ENCODE results near the gene GRIP1. TPM values are rescaled to one million over a fixed set of nuclear protein-coding genes. Genes with fewer than 3 reads are reported as not detected.

The GRIP1 gene
- polyA plus RNA-seq, 1 donor from 2014 or later: not detected

DNA sequence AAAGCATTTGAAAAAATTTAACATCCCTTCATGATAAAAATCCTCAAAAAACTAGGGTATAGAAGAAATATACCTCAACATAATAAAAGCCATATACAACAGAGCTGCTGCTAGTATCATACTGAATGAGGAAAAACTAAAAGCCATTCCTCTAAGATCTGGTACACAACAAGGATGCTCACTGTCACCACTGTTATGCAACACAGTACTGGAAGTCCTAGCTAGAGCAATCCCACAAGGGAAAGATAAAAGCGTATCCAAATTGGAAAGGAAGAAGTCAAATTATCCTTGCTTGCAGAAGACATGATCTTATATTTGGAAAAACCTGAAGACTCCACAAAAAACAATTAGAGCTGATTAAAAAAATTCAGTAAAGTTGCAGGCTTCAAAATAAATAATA lies 261.7 kb downstream of the GRIP1 start:
- H3K27ac Mint-ChIP-seq: no peak overlapping the region
- no peak overlapping the region for H3K4me3 Mint-ChIP-seq
- H3K36me3 Mint-ChIP-seq: no peaks in the 10 kb centered on the region
- peaks cover 0 to 6% (median 4%) of the 10 kb centered on the region in 3 donors for H3K9me3 Mint-ChIP-seq
- H3K4me1 Mint-ChIP-seq: no peaks in the 10 kb centered on the region
- H3K27me3 Mint-ChIP-seq: no peaks in the 10 kb centered on the region

DNA sequence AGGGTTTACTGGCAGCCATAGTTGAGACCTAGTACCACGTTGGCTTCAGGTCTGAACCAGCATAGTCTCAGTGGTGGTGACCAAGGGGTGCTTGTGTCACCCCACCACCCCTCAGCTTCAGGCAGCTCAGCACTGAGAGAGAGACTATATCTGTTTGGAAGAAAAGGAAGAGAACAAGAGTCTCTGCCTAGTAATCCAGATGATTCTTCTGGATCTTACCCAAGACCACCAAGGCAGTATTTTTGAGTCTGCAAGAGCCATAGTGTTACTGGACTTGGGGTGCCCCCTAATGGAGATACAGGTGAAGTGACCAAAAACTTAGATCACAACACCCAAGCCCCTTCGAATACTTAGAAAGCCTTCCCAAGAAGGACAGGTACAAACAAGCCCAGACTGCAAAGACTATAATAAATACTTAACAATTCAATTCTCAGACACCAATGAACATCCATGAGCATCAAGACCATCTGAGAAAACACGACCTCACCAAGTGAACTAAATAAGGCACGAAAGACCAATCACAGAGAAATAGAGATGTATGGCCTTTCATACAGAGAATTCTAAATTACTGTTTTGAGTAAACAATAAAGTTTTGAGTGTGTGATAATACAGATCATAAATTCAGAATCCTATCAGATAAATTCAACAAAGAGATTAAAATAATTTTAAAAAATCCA lies 269.5 kb downstream of the GRIP1 start:
- Mint-ChIP-seq H3K27me3 (peaks cover 1% of the 10 kb centered on the region), H3K4me3 (no peak overlapping the region), H3K4me1 (peaks cover 0 to 1% (median 0%) of the 10 kb centered on the region in 3 donors), H3K36me3 (no peaks in the 10 kb centered on the region), H3K27ac (no peak overlapping the region), H3K9me3 (peaks cover 0 to 6% (median 4%) of the 10 kb centered on the region in 3 donors)

DNA sequence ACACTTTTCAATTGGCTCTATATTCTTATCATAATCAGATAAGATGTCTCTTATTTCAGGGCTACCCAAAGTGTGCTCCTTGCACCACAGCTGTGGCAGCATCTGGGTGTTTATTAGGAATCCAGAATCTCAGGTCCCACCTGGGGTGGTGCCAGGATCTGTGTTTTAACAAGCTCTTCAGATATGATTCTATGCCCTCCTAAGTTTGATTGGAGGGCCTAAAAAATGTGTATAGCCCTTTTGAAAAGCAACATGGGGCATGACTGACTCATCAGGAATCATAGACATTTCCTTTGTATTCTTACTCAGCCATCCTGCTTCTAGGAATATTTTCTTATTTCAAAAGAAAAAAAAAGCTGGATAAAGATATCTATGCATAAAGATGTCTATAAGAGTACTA lies 273.5 kb downstream of the GRIP1 start:
- Mint-ChIP-seq H3K36me3 (no peaks in the 10 kb centered on the region), H3K27me3 (peaks cover 1% of the 10 kb centered on the region), H3K4me3 (no peak overlapping the region), H3K4me1 (peaks cover 0 to 3% (median 0%) of the 10 kb centered on the region in 3 donors), H3K9me3 (peaks cover 0 to 3% (median 0%) of the 10 kb centered on the region in 3 donors), H3K27ac (no peak overlapping the region)

GRCh38 chr12:66403746-66404145 lies 275.1 kb downstream of the GRIP1 start:
- Mint-ChIP-seq H3K4me1 (peaks cover 0 to 1% (median 0%) of the 10 kb centered on the region in 3 donors), H3K27ac (no peak overlapping the region), H3K27me3 (no peaks in the 10 kb centered on the region), H3K4me3 (no peak overlapping the region), H3K36me3 (no peaks in the 10 kb centered on the region), H3K9me3 (peaks cover 0 to 3% (median 0%) of the 10 kb centered on the region in 3 donors)

GRCh38 chr12:66399911-66400306 lies 279.0 kb downstream of the GRIP1 start:
- Mint-ChIP-seq H3K27ac (no peak overlapping the region), H3K4me3 (no peak overlapping the region), H3K36me3 (no peaks in the 10 kb centered on the region)

DNA sequence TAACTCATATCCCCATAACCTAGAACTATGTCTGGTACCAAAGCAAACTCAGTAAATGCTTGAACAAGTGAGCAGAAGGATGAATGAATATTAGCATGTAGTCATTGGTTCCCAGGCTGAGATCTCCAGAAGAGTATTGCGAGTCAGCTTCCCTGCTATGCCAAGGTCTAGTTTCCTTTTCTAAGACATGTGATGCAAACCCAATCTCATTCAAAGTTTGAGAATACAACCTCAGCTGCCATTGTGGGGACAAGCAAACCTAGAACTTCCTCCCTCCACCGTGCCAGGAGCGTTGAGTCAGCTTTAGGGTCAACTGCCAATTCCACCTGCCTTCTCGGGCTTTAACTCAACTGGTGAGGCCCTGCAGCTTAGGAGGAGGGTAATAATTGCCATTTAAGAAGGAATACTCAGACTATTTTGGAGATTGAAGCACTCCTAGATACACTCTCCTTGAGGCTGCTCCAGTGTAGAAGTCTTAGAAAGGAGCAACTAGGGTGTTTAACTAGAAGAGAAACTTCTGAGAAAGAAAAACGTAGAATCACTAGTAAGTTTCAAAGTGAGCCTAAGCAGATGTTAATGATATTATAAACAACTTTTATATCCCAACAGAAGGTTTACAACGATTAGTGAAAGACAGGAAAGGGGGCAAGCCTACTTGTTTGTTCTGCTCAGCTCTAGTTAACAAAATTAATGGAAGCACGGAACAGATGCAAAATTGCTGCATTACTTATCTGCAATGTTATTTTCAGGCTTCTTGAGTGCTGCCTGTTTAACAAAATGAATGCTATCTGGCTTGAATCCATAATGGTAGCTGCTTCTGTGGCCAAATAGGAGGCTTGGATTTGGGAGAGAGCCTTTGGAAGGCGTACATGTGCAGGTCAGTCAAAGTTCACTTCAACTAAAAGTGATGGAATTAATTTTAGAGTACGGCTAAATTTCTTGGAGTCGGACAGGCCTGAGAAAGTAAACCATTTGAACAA lies 279.7 kb downstream of the GRIP1 start:
- Mint-ChIP-seq H3K36me3 (no peaks in the 10 kb centered on the region), H3K27ac (no peak overlapping the region), H3K4me1 (peaks cover 0 to 3% (median 0%) of the 10 kb centered on the region in 3 donors), H3K27me3 (no peaks in the 10 kb centered on the region), H3K9me3 (peaks cover 0 to 3% (median 0%) of the 10 kb centered on the region in 3 donors), H3K4me3 (no peak overlapping the region)

More at GRCh38 chr12:66399911-66400306, 279.0 kb downstream of the GRIP1 start:
- H3K4me1 Mint-ChIP-seq: peaks cover 0 to 3% (median 0%) of the 10 kb centered on the region in 3 donors
- H3K27me3 Mint-ChIP-seq: no peaks in the 10 kb centered on the region
- H3K9me3 Mint-ChIP-seq: peaks cover 0 to 3% (median 0%) of the 10 kb centered on the region in 3 donors

GRCh38 chr12:66397574-66398290 lies 281.1 kb downstream of the GRIP1 start:
- Mint-ChIP-seq H3K4me1 (peaks cover 0 to 2% (median 0%) of the 10 kb centered on the region in 3 donors), H3K9me3 (peaks cover 0 to 3% (median 0%) of the 10 kb centered on the region in 3 donors), H3K27me3 (peaks cover 2% of the 10 kb centered on the region), H3K27ac (no peak overlapping the region), H3K36me3 (no peaks in the 10 kb centered on the region), H3K4me3 (no peak overlapping the region)

DNA sequence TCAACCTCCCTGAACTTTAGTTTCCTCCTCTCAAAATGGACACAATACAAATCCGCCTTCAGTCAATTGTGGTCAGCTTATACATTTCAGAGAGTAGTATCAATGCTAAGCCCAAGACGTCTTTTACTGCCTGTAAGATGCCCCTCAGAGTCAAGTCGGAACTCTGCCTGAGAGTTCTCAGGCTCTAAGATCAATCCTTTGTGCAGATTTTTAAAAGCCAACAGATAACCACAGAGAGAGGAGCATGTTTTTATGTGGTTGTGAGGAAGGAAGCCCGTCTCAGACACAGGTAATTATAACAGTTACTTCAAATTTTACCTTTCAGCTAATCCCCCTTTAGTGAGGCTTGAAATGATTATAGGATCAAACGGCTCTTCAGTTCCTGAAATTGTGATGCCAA lies 285.0 kb downstream of the GRIP1 start:
- Mint-ChIP-seq H3K4me1 (peaks cover 0 to 2% (median 0%) of the 10 kb centered on the region in 3 donors), H3K27me3 (peaks cover 2% of the 10 kb centered on the region), H3K9me3 (no peaks in the 10 kb centered on the region), H3K4me3 (no peak overlapping the region), H3K27ac (no peak overlapping the region), H3K36me3 (no peaks in the 10 kb centered on the region)

DNA sequence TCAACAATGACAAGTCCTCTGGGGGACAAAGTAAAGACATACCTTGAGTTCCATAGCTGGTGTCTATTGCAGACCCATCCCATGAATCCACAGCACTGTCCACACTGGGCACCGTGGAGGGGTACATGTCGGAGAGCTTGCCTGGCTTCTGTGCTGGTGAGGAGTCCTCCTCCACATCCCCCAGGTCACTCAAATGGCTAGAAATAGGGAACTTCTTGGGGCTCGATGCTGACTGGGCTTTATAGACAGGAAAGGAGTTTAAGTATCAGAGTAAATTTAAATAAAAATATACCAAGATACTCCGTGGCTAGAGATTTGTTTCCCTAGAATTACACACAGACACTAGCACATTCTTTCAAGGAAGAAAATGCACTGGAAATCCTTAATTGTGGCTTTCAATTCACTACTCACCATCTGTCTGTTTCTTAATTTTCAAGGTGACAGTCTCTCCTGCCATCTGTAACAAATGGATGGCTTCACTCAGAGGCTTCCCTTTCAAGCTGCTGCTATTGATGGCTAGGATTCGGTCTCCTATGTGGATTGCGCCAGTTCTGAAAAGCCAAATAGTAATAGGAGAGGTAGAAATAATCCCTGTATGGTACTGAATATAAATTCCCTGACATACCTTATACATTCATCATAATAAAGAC lies 286.5 kb downstream of the GRIP1 start:
- peaks cover 2% of the 10 kb centered on the region for H3K27me3 Mint-ChIP-seq
- H3K9me3 Mint-ChIP-seq: peaks cover 0 to 2% (median 1%) of the 10 kb centered on the region in 3 donors
- peaks cover 0 to 2% (median 0%) of the 10 kb centered on the region in 3 donors for H3K4me1 Mint-ChIP-seq
- no peak overlapping the region for H3K27ac Mint-ChIP-seq
- no peak overlapping the region for H3K4me3 Mint-ChIP-seq
- H3K36me3 Mint-ChIP-seq: no peaks in the 10 kb centered on the region

- H3K4me1 Mint-ChIP-seq: no peaks in the 10 kb centered on the region
- peaks cover 2% of the 10 kb centered on the region for H3K27me3 Mint-ChIP-seq
- no peak overlapping the region for H3K4me3 Mint-ChIP-seq
- peaks cover 0 to 4% (median 1%) of the 10 kb centered on the region in 3 donors for H3K9me3 Mint-ChIP-seq
- no peak overlapping the region for H3K27ac Mint-ChIP-seq
- H3K36me3 Mint-ChIP-seq: no peaks in the 10 kb centered on the region
Observed at GRCh38 chr12:66388517-66388916, 290.4 kb downstream of the GRIP1 start.

- H3K27me3 Mint-ChIP-seq: peaks cover 2% of the 10 kb centered on the region
- no peaks in the 10 kb centered on the region for H3K36me3 Mint-ChIP-seq
- no peak overlapping the region for H3K4me3 Mint-ChIP-seq
- H3K4me1 Mint-ChIP-seq: no peaks in the 10 kb centered on the region
- no peak overlapping the region for H3K27ac Mint-ChIP-seq
- H3K9me3 Mint-ChIP-seq: peaks cover 0 to 4% (median 1%) of the 10 kb centered on the region in 3 donors
Observed at GRCh38 chr12:66387117-66387516, 291.8 kb downstream of the GRIP1 start.

- H3K4me3 Mint-ChIP-seq: no peak overlapping the region
- H3K27ac Mint-ChIP-seq: no peak overlapping the region
- H3K9me3 Mint-ChIP-seq: no peaks in the 10 kb centered on the region
Observed at GRCh38 chr12:66380769-66381535, 297.9 kb downstream of the GRIP1 start.

DNA sequence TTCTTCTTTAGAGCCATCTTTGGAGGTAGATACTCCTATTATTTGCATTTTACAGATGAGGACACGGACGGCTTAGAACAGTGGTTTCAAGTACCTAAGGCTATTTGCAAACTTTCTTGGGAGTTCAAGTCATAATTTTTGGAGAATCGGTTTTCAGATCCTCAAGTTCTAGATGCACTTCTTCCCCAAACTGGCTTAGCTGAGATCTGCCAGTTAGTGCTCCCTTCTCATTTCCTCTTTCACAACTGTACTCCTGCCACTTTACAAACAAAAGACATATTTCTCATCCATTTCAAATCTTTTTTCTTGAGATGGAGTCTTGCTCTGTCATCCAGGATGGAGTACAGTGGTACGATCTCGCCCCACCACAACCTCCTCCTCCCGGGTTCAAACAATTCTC lies 299.3 kb downstream of the GRIP1 start:
- H3K4me1 Mint-ChIP-seq: peaks cover 0 to 3% (median 0%) of the 10 kb centered on the region in 3 donors
- peak overlapping the region in 1 of 4 donors; percentile 39 for H3K4me3 Mint-ChIP-seq
- no peak overlapping the region for H3K27ac Mint-ChIP-seq
- H3K27me3 Mint-ChIP-seq: peaks cover 2% of the 10 kb centered on the region
- peaks cover 3% of the 10 kb centered on the region for H3K36me3 Mint-ChIP-seq
- no peaks in the 10 kb centered on the region for H3K9me3 Mint-ChIP-seq

More at GRCh38 chr12:66380769-66381535, 297.9 kb downstream of the GRIP1 start:
- Mint-ChIP-seq H3K36me3 (peaks cover 3% of the 10 kb centered on the region), H3K27me3 (peaks cover 2% of the 10 kb centered on the region), H3K4me1 (peaks cover 0 to 3% (median 0%) of the 10 kb centered on the region in 3 donors)

- Mint-ChIP-seq H3K36me3 (no peaks in the 10 kb centered on the region), H3K4me1 (peaks cover 0 to 3% (median 0%) of the 10 kb centered on the region in 3 donors), H3K27me3 (no peaks in the 10 kb centered on the region), H3K27ac (no peak overlapping the region), H3K9me3 (no peaks in the 10 kb centered on the region), H3K4me3 (no peak overlapping the region)
Observed at GRCh38 chr12:66375560-66375959, 303.3 kb downstream of the GRIP1 start.
